Hepatocyte (in vitro differentiated cells): ENCODE results near the gene VAPA.

Experiments
- EZH2 ChIP-seq: fragments of 200-600 bp; sonication (generic); IDR thresholded peaks from 2 replicates; pipeline ENCODE4 v1.6.1; 2016; ENCODE audit warnings: antibody characterized with exemption, mild to moderate bottlenecking, borderline replicate concordance
- EZH2phosphoT487 ChIP-seq: fragments of 200-600 bp; sonication (generic); IDR thresholded peaks from one replicate; pipeline ENCODE4 v1.6.1; 2018; ENCODE audit warnings: antibody characterized with exemption, mild to moderate bottlenecking, low read depth, moderate library complexity; ENCODE audit not compliant: unreplicated experiment, severe bottlenecking
- TF ChIP-seq, protein P1 (sequence below): fragments of 200-600 bp; sonication (generic); IDR thresholded peaks from 2 replicates; pipeline ENCODE4 v1.5.1; 2016; ENCODE audit warnings: antibody characterized with exemption, mild to moderate bottlenecking; ENCODE audit not compliant: poor library complexity

DNA sequence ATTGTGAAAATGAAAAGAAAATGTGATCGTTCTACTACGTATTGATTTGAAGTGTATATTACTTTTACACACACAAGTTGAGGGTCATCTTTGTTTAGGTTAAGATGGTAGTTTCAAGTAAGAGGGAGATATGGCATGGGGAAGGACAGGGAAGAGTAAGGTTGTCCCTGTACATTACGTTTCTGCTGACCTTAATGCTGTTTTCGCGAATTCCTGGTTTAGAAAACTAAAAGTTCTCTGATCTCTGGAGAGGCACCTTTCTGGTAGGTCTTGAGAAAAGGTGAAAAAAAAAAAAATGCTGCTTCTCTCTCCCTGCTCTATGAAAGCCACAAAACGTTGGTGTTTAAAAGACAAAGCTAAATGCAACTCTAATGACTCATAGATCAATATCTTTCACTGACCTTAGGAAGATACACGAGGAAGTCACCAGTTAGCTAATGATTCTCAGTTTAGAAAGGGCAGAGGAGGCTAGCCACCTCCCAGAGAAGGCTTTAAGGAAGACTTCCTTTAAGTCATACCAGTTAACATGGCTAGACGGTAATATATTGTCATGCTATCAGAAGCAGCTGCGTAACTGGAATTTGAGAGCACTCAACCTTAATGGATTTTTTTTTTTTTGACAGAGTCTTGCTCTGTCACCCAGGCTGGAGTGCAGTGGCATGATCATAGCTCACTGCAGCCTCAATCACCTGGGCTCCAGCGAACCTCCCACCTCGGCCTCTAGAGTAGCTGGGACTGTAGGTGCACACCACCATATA lies 14.8 kb upstream of the VAPA start:
- TF ChIP-seq, protein P1, sequence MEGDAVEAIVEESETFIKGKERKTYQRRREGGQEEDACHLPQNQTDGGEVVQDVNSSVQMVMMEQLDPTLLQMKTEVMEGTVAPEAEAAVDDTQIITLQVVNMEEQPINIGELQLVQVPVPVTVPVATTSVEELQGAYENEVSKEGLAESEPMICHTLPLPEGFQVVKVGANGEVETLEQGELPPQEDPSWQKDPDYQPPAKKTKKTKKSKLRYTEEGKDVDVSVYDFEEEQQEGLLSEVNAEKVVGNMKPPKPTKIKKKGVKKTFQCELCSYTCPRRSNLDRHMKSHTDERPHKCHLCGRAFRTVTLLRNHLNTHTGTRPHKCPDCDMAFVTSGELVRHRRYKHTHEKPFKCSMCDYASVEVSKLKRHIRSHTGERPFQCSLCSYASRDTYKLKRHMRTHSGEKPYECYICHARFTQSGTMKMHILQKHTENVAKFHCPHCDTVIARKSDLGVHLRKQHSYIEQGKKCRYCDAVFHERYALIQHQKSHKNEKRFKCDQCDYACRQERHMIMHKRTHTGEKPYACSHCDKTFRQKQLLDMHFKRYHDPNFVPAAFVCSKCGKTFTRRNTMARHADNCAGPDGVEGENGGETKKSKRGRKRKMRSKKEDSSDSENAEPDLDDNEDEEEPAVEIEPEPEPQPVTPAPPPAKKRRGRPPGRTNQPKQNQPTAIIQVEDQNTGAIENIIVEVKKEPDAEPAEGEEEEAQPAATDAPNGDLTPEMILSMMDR, result no peak
- TF ChIP-seq EZH2, result no peak
- TF ChIP-seq EZH2phosphoT487, result no peak
